HG03460 (cell line): ENCODE measurements around the gene KRCC1.
"Not testable (repeated sequence)": the region's sequence is repeated elsewhere in the genome, so short reads cannot be mapped to it uniquely, and the experiment has no call there.

Source experiments
- ATAC-seq: cut with Tn5 transposase; IDR thresholded peaks from one replicate; pipeline ENCODE4 v1.9.1; 2021; ENCODE audit not compliant: unreplicated experiment

The KRCC1 gene

GRCh38 chr2:88077080-88077479 lies 21.5 kb upstream of the KRCC1 start:
- ATAC-seq = no peak

DNA sequence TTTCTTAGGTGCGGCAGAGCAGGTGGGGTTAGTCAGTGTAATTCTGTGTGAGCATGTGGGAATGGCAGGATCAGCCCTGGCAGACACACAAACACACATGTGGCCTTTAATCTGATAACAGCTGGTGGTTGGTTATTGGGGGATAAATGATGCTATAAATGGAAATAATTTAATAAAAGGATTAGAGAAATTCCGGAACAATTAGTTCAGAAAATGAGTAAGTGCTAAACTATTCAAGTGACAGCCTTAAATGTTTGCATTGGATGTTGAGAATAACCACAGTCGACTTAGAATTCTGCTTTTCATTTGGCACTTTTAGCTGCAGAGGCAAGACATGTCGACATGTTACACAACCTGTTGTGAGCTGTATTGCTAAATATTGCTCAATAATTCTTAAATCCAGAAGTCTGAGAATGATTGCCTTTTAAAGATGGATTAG lies 19.3 kb upstream of the KRCC1 start:
- ATAC-seq = no peak

GRCh38 chr2:88074150-88074549 lies 18.6 kb upstream of the KRCC1 start:
- ATAC-seq = no peak

DNA sequence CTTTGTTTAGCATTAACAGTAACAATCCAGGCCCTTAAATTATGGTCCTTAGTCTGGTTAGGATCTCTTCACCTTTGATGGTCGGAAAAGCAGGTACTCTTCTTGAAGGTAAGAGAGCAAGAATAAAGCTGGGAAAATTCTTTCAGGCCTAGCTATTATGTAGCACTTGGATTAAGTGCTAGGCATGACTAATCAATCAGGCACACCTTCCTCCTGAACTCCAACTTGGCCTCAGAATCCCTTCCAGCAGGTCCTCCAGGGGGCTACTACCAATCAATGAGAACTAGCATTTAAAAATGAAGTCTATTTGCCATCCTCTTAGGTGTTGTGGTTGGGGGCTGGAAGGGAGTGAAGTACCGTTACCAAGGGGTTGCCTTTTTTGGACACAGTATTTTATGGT lies 15.8 kb upstream of the KRCC1 start:
- no peak for ATAC-seq

GRCh38 chr2:88070055-88070454 lies 14.5 kb upstream of the KRCC1 start:
- no peak for ATAC-seq

GRCh38 chr2:88069117-88069516 lies 13.5 kb upstream of the KRCC1 start:
- ATAC-seq = no peak

DNA sequence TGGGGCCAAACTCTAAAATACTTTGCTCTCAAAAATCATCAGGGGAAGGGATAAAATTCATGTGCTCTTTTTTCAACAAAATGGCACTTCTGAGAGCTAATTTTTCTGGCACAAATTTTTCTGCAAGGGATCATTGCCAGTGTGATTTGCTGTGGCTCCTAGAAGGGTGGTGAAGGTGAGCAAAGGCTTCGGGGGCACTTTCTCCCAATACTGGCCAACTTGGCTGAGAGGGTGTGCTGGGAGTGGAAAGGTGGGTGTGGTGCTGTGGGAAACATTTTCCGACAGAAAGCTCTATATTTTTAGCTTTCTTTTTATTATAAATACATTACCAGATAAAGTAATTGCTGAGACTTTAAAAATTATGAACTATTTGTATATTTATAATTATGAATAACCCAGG lies 12.5 kb upstream of the KRCC1 start:
- no peak for ATAC-seq

GRCh38 chr2:88067598-88067997 lies 12.0 kb upstream of the KRCC1 start, which contains the start of gene SMYD1:
Gene SMYD1, plus strand, starts transcription at chr2:88067825. Its CDS starts 40 bp downstream, at chr2:88067865.
- ATAC-seq = no peak

DNA sequence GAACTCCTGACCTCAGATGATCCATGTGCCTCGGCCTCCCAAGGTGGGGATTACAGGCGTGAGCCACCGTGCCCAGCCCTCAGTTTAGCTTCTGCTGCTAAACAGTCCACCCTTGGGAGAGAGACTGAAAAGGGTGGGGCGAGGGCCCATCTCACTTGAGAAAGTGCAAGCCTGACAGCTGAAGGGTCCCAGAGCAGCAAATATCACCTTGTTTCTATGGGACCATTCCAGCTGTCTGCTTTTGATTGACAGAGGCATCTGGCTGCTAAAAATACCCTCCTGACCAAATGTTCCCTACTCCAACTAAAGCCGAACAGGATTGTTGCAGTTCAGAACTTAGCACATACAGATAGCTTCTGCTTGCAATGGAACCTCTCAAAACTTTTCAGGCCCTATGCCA lies 11.6 kb upstream of the KRCC1 start:
- no peak for ATAC-seq

GRCh38 chr2:88066543-88066942 lies 11.0 kb upstream of the KRCC1 start:
- ATAC-seq = no peak

GRCh38 chr2:88061295-88061694 lies 5.7 kb upstream of the KRCC1 start:
- no peak for ATAC-seq

GRCh38 chr2:88060907-88061275 lies 5.3 kb upstream of the KRCC1 start:
- no peak for ATAC-seq

DNA sequence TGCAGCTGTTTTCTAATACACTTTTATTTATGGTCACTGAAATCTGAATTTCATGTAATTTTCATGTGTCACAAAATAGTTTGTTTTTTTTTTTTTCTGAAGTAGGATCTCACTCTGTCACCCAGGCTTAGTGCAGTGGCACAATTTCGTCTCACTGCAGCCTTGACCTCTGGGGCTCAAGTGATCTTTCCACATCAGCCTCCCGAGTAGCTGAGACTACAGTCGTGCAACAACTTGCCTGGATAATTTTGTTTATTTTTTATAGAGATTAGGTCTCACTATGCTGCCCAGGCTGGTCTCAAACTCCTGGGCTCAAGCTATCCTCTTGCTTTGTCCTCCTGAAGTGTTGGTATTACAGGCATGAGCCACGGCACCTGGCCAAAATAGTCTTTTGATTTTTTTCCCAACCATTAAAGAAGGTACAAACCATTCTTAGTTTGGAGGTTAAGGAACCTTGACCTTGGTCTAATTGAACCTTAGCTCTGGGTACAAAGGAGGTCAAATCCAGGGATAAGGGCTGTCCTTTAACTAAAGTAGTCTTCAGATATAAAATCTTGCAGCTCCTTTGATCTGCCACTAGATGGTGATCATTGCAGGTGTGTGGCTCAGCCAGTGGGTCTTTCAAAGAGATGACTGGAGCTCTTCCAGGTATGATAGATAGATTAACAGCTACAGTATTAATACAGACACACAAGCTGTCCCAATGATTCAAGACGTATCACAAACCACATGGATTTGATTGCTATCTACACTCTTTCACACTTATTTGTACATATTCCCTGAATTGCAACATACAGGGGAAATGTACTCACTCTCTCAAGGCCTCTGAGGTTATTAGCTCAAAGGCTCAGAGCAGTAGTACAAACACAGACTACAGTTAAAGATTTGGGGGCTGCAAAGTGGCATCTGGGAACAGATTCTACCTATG lies 4.7 kb upstream of the KRCC1 start:
- ATAC-seq = no peak

DNA sequence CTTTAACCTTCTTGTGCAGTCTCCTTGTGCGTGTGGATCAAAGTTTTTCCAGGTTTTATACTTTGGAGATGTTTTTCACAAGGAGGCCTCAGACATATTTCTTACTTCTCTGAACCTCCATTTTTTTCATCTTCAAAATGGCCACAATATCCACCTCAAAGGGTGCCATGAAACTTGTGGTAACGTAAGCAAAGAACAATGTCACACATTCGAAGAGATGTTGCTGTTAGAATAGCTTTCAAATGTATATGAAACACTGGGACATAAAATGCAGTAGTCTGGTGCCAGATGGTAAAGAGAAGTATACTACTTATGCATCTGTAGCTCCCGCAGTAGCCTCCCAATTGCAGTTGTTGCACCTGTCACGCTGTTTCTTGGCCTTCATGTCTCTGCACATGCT lies 2.6 kb upstream of the KRCC1 start:
- no peak for ATAC-seq

DNA sequence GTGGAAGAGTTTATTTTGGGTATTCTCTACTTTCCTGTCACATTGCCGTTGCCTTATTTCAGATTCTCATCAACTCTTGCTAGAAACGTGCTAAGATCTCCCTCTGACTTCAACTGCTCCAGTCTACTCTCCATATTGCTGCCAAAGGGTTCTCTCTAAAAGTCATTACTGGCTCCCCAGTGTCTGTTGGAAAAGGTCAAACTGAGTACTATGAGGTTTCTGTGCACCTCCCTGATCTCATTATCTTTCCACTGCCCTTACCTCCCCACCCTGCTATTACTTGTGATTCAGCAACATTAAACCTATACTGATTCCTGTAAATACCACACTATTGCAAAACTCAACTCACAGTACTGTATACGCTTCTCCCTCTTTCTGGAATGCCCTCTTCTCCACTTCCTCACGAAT lies 1.9 kb upstream of the KRCC1 start:
- no peak for ATAC-seq

GRCh38 chr2:88054782-88055370 lies 707 bp downstream of the KRCC1 start:
- no peak for ATAC-seq

GRCh38 chr2:88053934-88054781 lies 1.4 kb downstream of the KRCC1 start:
- ATAC-seq = no peak

DNA sequence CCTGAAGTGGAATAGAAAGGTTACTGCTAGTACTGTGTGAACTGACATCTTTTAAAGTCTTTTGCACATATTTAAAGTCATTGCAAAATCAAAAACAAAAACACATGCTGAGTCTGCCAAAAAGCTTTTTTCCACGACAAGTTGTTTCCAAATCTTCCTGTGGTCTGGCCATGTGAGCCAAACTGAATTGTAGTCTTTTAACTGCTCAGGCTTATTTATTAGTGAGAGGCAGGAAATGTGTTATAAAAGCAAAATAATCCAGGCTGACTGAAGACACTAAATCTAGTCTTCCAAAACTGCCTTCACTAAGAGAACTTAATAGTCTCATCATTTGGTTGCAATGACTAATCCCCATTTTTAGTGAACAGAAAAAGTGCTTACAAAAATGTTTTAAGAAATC lies 2.3 kb downstream of the KRCC1 start:
- ATAC-seq = no peak

GRCh38 chr2:88051792-88052191 lies 3.8 kb downstream of the KRCC1 start:
- no peak for ATAC-seq

- no peak for ATAC-seq
Observed at GRCh38 chr2:88049622-88050021, 6.0 kb downstream of the KRCC1 start.

- ATAC-seq = no peak
Observed at GRCh38 chr2:88048541-88048940, 7.0 kb downstream of the KRCC1 start.

GRCh38 chr2:88045561-88045960 lies 10.0 kb downstream of the KRCC1 start:
- not testable (repeated sequence) for ATAC-seq
